Measurements from ENCODE around the gene ARPC3.
"Not testable (repeated sequence)": the region's sequence is repeated elsewhere in the genome, so short reads cannot be mapped to it uniquely, and the experiment has no call there.

The ARPC3 gene

GRCh38 chr12:110421701-110422100, 28.4 kb downstream of the ARPC3 start:
- Histone ChIP-seq H3K4me3 (no peak overlapping the region), H3K27ac (no peak overlapping the region), H3K9ac (ENCODE audit: insufficient read length) (no peak overlapping the region), H3K9me3 (ENCODE audit: low read depth, low read length) (no peaks in the 10 kb centered on the region), H3K36me3 (ENCODE audit: insufficient read depth, low read length) (no peaks in the 10 kb centered on the region)
- DNase-seq (ENCODE audit: low read depth, low spot score): no peak
- TF ChIP-seq POLR2AphosphoS5 (IDR thresholded peaks at IDR 0.05; ENCODE audit: borderline replicate concordance, low read depth, low read length) (no peak), FOXP2 (optimal IDR thresholded peaks at IDR 0.05; ENCODE audit: control extremely low read depth, extremely low read length, insufficient read depth) (no peak), EZH2 (IDR thresholded peaks at IDR 0.05) (no peak)

- no peak overlapping the region for H3K4me3 ChIP-seq
- no peak overlapping the region for H3K9ac ChIP-seq (ENCODE audit: insufficient read length)
- TF ChIP-seq FOXP2 (optimal IDR thresholded peaks at IDR 0.05; ENCODE audit: control extremely low read depth, extremely low read length, insufficient read depth) (no peak), POLR2AphosphoS5 (IDR thresholded peaks at IDR 0.05; ENCODE audit: borderline replicate concordance, low read depth, low read length) (no peak), EZH2 (IDR thresholded peaks at IDR 0.05) (no peak)
- H3K27ac ChIP-seq: no peak overlapping the region
- no peaks in the 10 kb centered on the region for H3K36me3 ChIP-seq (ENCODE audit: insufficient read depth, low read length)
- DNase-seq (ENCODE audit: low read depth, low spot score): no peak
- no peaks in the 10 kb centered on the region for H3K9me3 ChIP-seq (ENCODE audit: low read depth, low read length)
Measured at GRCh38 chr12:110421159-110421661, 28.9 kb downstream of the ARPC3 start.

- H3K9me3 ChIP-seq (ENCODE audit: low read depth, low read length); H3K27ac ChIP-seq; DNase-seq (ENCODE audit: low read depth, low spot score); H3K36me3 ChIP-seq (ENCODE audit: insufficient read depth, low read length); H3K4me3 ChIP-seq; H3K9ac ChIP-seq (ENCODE audit: insufficient read length): not testable (repeated sequence)
Measured at GRCh38 chr12:110420644-110421043, 29.5 kb downstream of the ARPC3 start.

GRCh38 chr12:110417113-110417512, 33.0 kb downstream of the ARPC3 start:
- not testable (repeated sequence) for DNase-seq (ENCODE audit: low read depth, low spot score); H3K9me3 ChIP-seq (ENCODE audit: low read depth, low read length); H3K36me3 ChIP-seq (ENCODE audit: insufficient read depth, low read length); H3K9ac ChIP-seq (ENCODE audit: insufficient read length); H3K4me3 ChIP-seq; H3K27ac ChIP-seq

GRCh38 chr12:110410086-110410485, 40.1 kb downstream of the ARPC3 start:
- H3K9me3 ChIP-seq (ENCODE audit: low read depth, low read length); H3K27ac ChIP-seq; H3K36me3 ChIP-seq (ENCODE audit: insufficient read depth, low read length); H3K4me3 ChIP-seq; DNase-seq (ENCODE audit: low read depth, low spot score); H3K9ac ChIP-seq (ENCODE audit: insufficient read length): not testable (repeated sequence)

GRCh38 chr12:110405126-110405662, 44.9 kb downstream of the ARPC3 start:
- not testable (repeated sequence) for H3K4me3 ChIP-seq; H3K27ac ChIP-seq; H3K9me3 ChIP-seq (ENCODE audit: low read depth, low read length); DNase-seq (ENCODE audit: low read depth, low spot score); H3K9ac ChIP-seq (ENCODE audit: insufficient read length)
- peaks cover 15% of the 10 kb centered on the region for H3K36me3 ChIP-seq (ENCODE audit: insufficient read depth, low read length)

GRCh38 chr12:110403976-110404682, 46.0 kb downstream of the ARPC3 start:
- Histone ChIP-seq H3K9ac (ENCODE audit: insufficient read length) (peak overlapping the region; percentile 100), H3K27ac (peak overlapping the region; percentile 99), H3K4me3 (peak overlapping the region; percentile 90), H3K9me3 (ENCODE audit: low read depth, low read length) (no peaks in the 10 kb centered on the region), H3K36me3 (ENCODE audit: insufficient read depth, low read length) (peaks cover 18% of the 10 kb centered on the region)
- no peak for DNase-seq (ENCODE audit: low read depth, low spot score)
- TF ChIP-seq FOXP2 (optimal IDR thresholded peaks at IDR 0.05; ENCODE audit: control extremely low read depth, extremely low read length, insufficient read depth) (no peak), EZH2 (IDR thresholded peaks at IDR 0.05) (no peak), POLR2AphosphoS5 (IDR thresholded peaks at IDR 0.05; ENCODE audit: borderline replicate concordance, low read depth, low read length) (no peak; the same call in 1 of the 2 replicates)

- peaks cover 21% of the 10 kb centered on the region for H3K36me3 ChIP-seq (ENCODE audit: insufficient read depth, low read length)
- H3K4me3 ChIP-seq: peak within 1 kb of the TSS; percentile 90
- peak within 1 kb of the TSS; percentile 99 for H3K27ac ChIP-seq
- peak; percentile 66 for DNase-seq (ENCODE audit: low read depth, low spot score)
- H3K9ac ChIP-seq (ENCODE audit: insufficient read length): peak within 1 kb of the TSS; percentile 100
- H3K9me3 ChIP-seq (ENCODE audit: low read depth, low read length): no peaks in the 10 kb centered on the region
- TF ChIP-seq EZH2 (IDR thresholded peaks at IDR 0.05): no peak
- no peak for TF ChIP-seq FOXP2 (optimal IDR thresholded peaks at IDR 0.05; ENCODE audit: control extremely low read depth, extremely low read length, insufficient read depth)
- TF ChIP-seq POLR2AphosphoS5 (IDR thresholded peaks at IDR 0.05; ENCODE audit: borderline replicate concordance, low read depth, low read length): peak; percentile 92
Measured at GRCh38 chr12:110403146-110403975, 46.8 kb downstream of the ARPC3 start, which contains the start of gene ANAPC7. Gene ANAPC7, minus strand, starts transcription at chr12:110403708. Its CDS starts 81 bp downstream, at chr12:110403627.
